GM12873 (cell line): ENCODE results near the gene MAPKAPK2.

Experiments
- TF ChIP-seq, protein P1 (sequence below): IDR thresholded peaks from 2 replicates; pipeline ENCODE4 v1.5.1; 2012; ENCODE audit warnings: low read depth, mild to moderate bottlenecking, moderate library complexity, low read length, control low read depth; ENCODE audit not compliant: insufficient read depth; ENCODE audit errors: missing control alignments

MAPKAPK2 gene

DNA sequence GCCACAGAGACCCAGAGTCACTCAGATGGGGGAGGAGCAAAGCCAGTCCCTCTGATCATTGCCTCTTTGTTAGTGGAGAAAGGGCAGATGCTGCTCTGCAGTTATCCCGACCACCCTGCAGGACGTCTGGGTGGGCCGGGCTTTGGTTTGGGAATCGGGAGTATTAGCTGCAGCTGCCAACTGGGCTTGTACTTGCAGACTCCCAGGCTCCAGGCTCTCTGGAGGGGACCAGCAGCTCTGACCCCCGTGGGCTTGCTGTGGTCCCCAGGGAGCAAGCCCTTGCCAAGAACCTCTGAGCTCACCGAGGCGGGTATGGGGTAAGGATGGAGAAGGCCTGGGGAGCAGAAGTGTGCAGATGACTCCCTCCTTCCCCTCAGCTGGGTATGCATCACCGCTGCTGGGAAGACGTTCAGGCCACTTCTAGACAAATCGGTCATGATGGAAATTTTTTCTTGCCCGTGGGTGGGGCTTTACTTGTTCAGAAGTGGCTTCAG lies 21.6 kb downstream of the MAPKAPK2 start:
- TF ChIP-seq, protein P1, sequence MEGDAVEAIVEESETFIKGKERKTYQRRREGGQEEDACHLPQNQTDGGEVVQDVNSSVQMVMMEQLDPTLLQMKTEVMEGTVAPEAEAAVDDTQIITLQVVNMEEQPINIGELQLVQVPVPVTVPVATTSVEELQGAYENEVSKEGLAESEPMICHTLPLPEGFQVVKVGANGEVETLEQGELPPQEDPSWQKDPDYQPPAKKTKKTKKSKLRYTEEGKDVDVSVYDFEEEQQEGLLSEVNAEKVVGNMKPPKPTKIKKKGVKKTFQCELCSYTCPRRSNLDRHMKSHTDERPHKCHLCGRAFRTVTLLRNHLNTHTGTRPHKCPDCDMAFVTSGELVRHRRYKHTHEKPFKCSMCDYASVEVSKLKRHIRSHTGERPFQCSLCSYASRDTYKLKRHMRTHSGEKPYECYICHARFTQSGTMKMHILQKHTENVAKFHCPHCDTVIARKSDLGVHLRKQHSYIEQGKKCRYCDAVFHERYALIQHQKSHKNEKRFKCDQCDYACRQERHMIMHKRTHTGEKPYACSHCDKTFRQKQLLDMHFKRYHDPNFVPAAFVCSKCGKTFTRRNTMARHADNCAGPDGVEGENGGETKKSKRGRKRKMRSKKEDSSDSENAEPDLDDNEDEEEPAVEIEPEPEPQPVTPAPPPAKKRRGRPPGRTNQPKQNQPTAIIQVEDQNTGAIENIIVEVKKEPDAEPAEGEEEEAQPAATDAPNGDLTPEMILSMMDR: no peak

GRCh38 chr1:206706806-206707366 lies 22.2 kb downstream of the MAPKAPK2 start:
- TF ChIP-seq, protein P1: no peak

DNA sequence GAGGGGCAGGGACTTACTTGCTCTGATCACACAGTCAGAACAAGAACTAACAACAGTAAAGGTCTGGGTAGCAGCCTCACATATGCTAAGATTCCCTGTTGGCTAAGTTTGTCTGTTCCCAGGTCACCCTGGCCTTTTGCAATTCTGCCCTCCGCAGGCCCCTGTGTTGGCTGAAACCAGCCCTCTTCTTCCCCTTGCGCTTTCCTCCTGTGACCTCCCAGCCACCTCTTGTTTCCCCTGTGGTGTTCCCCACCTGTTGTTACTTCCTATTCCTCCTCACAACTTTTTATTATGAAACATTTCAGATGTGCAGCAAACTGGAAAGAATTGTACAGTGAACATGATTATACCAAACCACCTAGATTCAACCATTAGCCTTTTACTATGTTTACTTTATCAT lies 23.4 kb downstream of the MAPKAPK2 start:
- TF ChIP-seq, protein P1: no peak

DNA sequence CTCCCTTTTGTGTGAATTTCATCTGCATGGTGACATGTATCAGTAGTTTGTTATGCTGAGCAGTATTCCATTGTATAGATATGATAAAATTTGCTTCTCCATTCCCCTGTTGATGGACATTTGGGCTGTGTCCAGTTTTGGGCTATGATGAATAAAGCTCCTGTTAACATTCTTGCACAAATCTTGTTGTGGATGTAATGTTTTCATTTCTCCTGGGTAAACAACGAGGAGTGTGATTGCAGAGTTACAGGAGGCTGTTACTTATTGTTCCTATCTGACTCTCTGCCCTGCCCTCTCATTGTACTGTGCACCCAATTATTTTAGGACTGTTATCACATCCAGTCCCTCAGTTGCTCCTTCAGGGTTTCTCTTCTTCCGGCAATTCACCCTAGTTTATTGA lies 24.2 kb downstream of the MAPKAPK2 start:
- TF ChIP-seq, protein P1: no peak

GRCh38 chr1:206709322-206709721 lies 24.6 kb downstream of the MAPKAPK2 start:
- TF ChIP-seq, protein P1: no peak

DNA sequence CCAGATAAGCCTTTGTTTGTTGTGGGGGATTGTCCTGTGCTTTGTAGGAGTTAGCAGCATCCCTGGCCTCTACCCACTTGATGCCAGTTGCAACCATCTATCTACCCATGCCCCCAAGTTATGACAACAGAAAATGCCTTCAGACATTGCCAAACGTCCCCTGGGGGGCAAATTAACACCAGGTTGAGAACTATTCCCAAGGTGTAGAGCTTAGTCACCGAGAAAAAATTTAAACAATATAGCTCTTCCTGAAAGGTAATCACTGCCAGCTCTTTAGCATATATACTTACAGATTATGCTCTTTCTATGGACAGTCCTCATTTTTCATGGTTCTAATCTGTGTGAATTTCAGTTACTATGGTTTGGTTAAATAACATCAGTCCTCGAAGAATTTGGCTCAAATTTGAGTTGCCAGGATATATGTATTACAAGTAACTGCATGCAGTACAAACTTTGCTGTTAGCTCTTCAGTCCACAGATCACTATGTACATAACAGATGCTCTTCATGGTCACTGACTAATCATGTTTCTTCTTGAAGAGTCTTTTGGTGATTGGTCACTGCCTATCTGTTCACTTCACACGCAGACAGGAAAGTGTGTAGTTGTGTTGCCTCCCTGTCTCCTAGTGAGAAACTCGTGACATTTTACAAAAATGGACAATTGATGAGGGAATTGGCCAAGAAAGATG lies 25.2 kb downstream of the MAPKAPK2 start:
- TF ChIP-seq, protein P1: no peak

DNA sequence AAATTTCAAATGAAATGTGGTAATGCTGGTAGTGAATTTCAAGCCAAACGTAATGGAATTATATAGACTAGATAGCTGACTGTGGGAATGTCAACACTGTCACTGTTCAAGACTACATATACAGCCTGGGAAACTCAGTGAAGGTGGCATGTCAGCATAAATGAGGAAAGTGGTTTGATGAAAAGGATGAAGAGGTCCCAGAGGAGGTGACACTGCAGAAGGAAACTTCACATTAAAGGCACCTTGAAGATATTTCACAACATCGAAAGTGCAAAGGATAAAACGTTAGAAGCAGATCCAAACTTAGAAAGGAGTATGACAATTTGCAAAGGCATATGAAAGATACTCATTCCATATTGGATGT lies 25.7 kb downstream of the MAPKAPK2 start:
- TF ChIP-seq, protein P1: no peak
